Measurements from ENCODE around the gene PEX11B. TPM values are rescaled to one million over a fixed set of nuclear protein-coding genes. Genes with fewer than 3 reads are reported as not detected.

The PEX11B gene
- total and polyA plus RNA-seq, 2 of the 4 experiments (the other 2 are of a cell fraction) = 15.4 to 24.3 TPM

GRCh38 chr1:145967288-145967687 is 48.8 kb upstream of the PEX11B start:
- Histone ChIP-seq H3K9me1 (ENCODE audit: insufficient read depth, low read length) (peaks cover 7% of the 10 kb centered on the region), H3K23ac (ENCODE audit: low read depth, low read length) (no peak overlapping the region), H2AFZ (replicated peaks; ENCODE audit: low read length, poor library complexity) (no peak overlapping the region), H3K27ac (ENCODE audit: insufficient read depth, low read length) (no peak overlapping the region), H3K36me3 (ENCODE audit: control insufficient read depth, insufficient read depth, low read length) (no peaks in the 10 kb centered on the region), H2BK5ac (ENCODE audit: low read depth, low read length, poor library complexity, severe bottlenecking) (no peak overlapping the region), H3K14ac (replicated peaks; ENCODE audit: low read depth, low read length) (no peak overlapping the region), H3K56ac (ENCODE audit: extremely low read depth, insufficient read depth, low read length) (no peak overlapping the region), H3K9ac (ENCODE audit: low read depth, low read length) (no peak overlapping the region), H3K27me3 (ENCODE audit: control insufficient read depth, insufficient read depth, low read length) (no peaks in the 10 kb centered on the region), H3K79me1 (ENCODE audit: low read depth in 1 of 2, low read length in 2 of 2) (peaks cover 3 to 23% of the 10 kb centered on the region in 2 experiments; a peak in 3 of 4 replicates), H3K4me1 (ENCODE audit: control insufficient read depth, insufficient read depth, low read length) (peaks cover 14% of the 10 kb centered on the region), H2AK5ac (ENCODE audit: low read depth, low read length) (no peak overlapping the region), H3K4ac (ENCODE audit: low read depth, low read length) (no peak overlapping the region), H3K9me3 (ENCODE audit: control insufficient read depth, insufficient read depth, low read length) (peaks cover 2% of the 10 kb centered on the region), H3K4me2 (ENCODE audit: low read depth, low read length) (no peak overlapping the region), H4K8ac (ENCODE audit: low read depth in 2 of 2, low read length in 2 of 2) (no peak overlapping the region), H2BK15ac (ENCODE audit: low read depth, low read length) (no peak overlapping the region), H4K5ac (ENCODE audit: low read depth, low read length) (no peak overlapping the region), H2BK120ac (ENCODE audit: low read depth, low read length) (no peak overlapping the region), H3K4me3 (ENCODE audit: insufficient read depth, low read depth, low read length) (no peak overlapping the region), H4K91ac (ENCODE audit: insufficient read depth, low read depth, low read length) (no peak overlapping the region), H3K18ac (ENCODE audit: low read depth, low read length) (no peak overlapping the region), H2AK9ac (replicated peaks; ENCODE audit: low read depth, low read length, poor library complexity) (no peak overlapping the region), H2BK20ac (ENCODE audit: low read depth, low read length) (no peak overlapping the region), H4K20me1 (ENCODE audit: insufficient read depth, low read length) (no peaks in the 10 kb centered on the region)
- DNase-seq = no peak
- no TSS peak for BruUV-seq (replicated peaks)
- no peak for TF ChIP-seq RCOR1 (IDR thresholded peaks at IDR 0.05; ENCODE audit: insufficient replicate concordance, low read length)
- TF ChIP-seq RAD21 (IDR thresholded peaks at IDR 0.05; ENCODE audit: low read length) = no peak
- TF ChIP-seq MAZ (IDR thresholded peaks at IDR 0.05; ENCODE audit: borderline replicate concordance, low read depth, low read length) = no peak
- no peak for TF ChIP-seq RFX5 (IDR thresholded peaks at IDR 0.05; ENCODE audit: low read depth, low read length)
- no peak for TF ChIP-seq CEBPB (IDR thresholded peaks at IDR 0.05; ENCODE audit: low read depth, low read length)
- no peak for TF ChIP-seq BHLHE40 (IDR thresholded peaks at IDR 0.05; ENCODE audit: low read depth, low read length)
- TF ChIP-seq MXI1 (IDR thresholded peaks at IDR 0.05; ENCODE audit: borderline replicate concordance, low read depth, low read length) = no peak
- TF ChIP-seq, protein P1, sequence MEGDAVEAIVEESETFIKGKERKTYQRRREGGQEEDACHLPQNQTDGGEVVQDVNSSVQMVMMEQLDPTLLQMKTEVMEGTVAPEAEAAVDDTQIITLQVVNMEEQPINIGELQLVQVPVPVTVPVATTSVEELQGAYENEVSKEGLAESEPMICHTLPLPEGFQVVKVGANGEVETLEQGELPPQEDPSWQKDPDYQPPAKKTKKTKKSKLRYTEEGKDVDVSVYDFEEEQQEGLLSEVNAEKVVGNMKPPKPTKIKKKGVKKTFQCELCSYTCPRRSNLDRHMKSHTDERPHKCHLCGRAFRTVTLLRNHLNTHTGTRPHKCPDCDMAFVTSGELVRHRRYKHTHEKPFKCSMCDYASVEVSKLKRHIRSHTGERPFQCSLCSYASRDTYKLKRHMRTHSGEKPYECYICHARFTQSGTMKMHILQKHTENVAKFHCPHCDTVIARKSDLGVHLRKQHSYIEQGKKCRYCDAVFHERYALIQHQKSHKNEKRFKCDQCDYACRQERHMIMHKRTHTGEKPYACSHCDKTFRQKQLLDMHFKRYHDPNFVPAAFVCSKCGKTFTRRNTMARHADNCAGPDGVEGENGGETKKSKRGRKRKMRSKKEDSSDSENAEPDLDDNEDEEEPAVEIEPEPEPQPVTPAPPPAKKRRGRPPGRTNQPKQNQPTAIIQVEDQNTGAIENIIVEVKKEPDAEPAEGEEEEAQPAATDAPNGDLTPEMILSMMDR (conservative IDR thresholded peaks at IDR 0.05; ENCODE audit: low read depth, low read length) = no peak
- TF ChIP-seq FOS (IDR thresholded peaks at IDR 0.05; ENCODE audit: low read depth, low read length) = no peak
- no peak for TF ChIP-seq POLR2A (IDR thresholded peaks at IDR 0.05; ENCODE audit: low read depth, low read length)
- no peak for TF ChIP-seq CHD1 (IDR thresholded peaks at IDR 0.05; ENCODE audit: low read depth, low read length)
- TF ChIP-seq MAFK (IDR thresholded peaks at IDR 0.05; ENCODE audit: low read depth, low read length) = no peak
- TF ChIP-seq NFE2L2 (IDR thresholded peaks at IDR 0.05; ENCODE audit: low read depth, low read length) = no peak
- no peak for TF ChIP-seq SMC3 (IDR thresholded peaks at IDR 0.05; ENCODE audit: low read depth, low read length)
- TF ChIP-seq, protein P2, sequence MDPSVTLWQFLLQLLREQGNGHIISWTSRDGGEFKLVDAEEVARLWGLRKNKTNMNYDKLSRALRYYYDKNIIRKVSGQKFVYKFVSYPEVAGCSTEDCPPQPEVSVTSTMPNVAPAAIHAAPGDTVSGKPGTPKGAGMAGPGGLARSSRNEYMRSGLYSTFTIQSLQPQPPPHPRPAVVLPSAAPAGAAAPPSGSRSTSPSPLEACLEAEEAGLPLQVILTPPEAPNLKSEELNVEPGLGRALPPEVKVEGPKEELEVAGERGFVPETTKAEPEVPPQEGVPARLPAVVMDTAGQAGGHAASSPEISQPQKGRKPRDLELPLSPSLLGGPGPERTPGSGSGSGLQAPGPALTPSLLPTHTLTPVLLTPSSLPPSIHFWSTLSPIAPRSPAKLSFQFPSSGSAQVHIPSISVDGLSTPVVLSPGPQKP (IDR thresholded peaks at IDR 0.05; ENCODE audit: borderline replicate concordance, low read depth, low read length) = no peak
- TF ChIP-seq, protein P3, sequence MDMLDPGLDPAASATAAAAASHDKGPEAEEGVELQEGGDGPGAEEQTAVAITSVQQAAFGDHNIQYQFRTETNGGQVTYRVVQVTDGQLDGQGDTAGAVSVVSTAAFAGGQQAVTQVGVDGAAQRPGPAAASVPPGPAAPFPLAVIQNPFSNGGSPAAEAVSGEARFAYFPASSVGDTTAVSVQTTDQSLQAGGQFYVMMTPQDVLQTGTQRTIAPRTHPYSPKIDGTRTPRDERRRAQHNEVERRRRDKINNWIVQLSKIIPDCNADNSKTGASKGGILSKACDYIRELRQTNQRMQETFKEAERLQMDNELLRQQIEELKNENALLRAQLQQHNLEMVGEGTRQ (IDR thresholded peaks at IDR 0.05; ENCODE audit: low read depth, low read length) = no peak
- in situ Hi-C loops (cut with MboI; ENCODE audit: low sequenced_read_pairs) (loop anchor here (5.0 kb wide), 1 partner anchor 50 kb away; the partner anchor contains the start of gene PEX11B), intact Hi-C loops (cut with micrococcal nuclease) (no loop called here), dilution Hi-C loops (cut with HindIII; ENCODE audit: low sequenced_read_pairs, unreplicated experiment) (no loop called here)
- ChIA-PET CTCF (no interaction called here), POLR2A (ENCODE audit: unreplicated experiment) (interaction anchor here (0.7 to 1.4 kb wide), 2 partner anchors 12 to 40 kb away, joined by 3 read pairs; partner anchors contain the start of gene RBM8A)
- no peak for ATAC-seq (ENCODE audit: low read depth)
- WGBS, 2 experiments (ENCODE audit: extremely low coverage in 2 of 2, insufficient read length in 1 of 2) = no CpG with 5 or more reads among the region's 2 CpGs

Data from IMR-90 (cell line).